HG03103 (cell line): ENCODE measurements around the gene TIMP2.
"Not testable (repeated sequence)": the region's sequence is repeated elsewhere in the genome, so short reads cannot be mapped to it uniquely, and the experiment has no call there.

ENCODE experiments used
- ATAC-seq: cut with Tn5 transposase; IDR thresholded peaks from one replicate; pipeline ENCODE4 v1.9.1; 2021; ENCODE audit warnings: low read depth; ENCODE audit not compliant: unreplicated experiment

TIMP2 gene

DNA sequence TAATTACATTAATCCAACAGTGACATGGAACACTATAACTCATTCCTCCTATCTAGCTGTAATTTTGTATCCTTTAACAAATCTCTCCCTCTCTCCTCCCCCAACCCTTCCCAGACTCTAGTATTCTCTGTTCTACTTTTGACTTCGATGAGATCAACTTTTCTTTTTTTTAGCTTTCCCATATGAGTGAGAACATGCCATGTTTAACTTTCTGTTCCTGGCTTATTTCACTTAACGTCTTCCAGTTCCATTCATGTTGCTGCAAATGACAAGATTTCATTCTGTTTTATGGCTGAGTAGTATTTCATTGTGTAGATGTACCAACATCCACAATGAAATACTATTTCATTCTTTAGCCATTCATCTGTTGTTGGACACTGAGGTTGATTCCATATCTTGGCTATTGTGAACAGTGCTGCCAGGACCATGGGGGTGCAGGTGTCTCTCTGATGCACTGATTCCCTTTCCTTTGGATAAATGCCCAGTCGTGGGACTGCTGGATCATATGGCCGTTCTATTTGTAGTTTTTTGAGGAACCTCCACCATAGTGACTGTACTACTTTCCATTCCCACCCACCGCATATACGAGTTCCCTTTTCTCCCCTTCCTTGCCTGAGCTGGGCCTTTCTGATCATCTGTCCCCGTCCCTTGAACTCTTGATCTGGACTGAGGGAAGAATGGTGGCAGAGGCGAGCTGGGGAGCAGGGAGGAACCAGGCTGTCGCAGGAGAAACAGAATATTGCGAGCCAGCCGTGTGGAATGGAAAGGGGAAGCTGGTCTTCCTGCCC lies 14.5 kb downstream of the TIMP2 start:
- ATAC-seq, result no peak

DNA sequence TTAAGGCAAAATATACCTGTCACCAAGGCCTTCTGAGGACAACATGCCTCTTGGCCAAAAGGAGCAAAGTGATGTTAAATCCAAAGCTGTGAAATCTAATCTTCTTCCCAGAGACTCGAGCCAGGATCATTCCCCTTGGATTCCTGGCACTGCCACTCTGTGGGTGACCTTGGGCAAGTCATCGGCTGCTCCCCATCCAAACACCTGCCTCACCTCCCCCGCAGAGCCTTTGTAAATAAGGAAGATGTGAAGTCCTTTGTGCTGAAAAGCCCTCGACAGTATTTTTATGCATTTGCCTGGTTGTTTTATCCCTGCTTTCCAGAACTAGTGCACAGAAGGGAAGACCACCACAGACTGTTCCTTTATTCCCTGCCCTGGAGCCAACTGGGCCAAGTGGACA lies 16.8 kb downstream of the TIMP2 start:
- no peak for ATAC-seq

GRCh38 chr17:78905541-78905940 lies 19.6 kb downstream of the TIMP2 start:
- ATAC-seq, result no peak

- ATAC-seq, result no peak
Observed at GRCh38 chr17:78905116-78905515, 20.1 kb downstream of the TIMP2 start.

DNA sequence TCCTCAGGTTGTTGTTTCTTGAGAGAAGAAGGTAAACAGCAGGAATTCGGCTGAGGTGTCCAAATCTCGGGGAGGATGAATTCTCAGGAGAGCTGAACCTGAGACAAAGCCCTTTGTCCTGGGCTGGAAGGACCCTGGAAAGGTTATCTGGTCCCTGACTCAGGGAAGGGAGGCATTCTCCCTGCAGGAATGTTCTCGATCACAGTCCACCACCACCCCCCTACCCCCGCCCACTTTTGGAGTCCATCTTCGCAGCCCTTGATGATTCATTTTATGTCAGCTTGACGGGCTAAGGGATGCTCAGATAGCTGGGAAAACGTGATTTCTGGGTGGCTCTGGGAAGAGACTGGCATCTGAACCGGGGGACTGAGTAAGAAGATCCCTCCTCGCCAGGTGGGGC lies 20.8 kb downstream of the TIMP2 start:
- ATAC-seq, result no peak

GRCh38 chr17:78903101-78903779 lies 21.9 kb downstream of the TIMP2 start, which contains the start of gene CEP295NL:
TSS of gene CEP295NL (minus strand) at chr17:78903201. CDS start at chr17:78901828, 1,373 bp downstream.
- no peak for ATAC-seq

GRCh38 chr17:78902231-78902630 lies 23.0 kb downstream of the TIMP2 start:
- ATAC-seq, result not testable (repeated sequence)

DNA sequence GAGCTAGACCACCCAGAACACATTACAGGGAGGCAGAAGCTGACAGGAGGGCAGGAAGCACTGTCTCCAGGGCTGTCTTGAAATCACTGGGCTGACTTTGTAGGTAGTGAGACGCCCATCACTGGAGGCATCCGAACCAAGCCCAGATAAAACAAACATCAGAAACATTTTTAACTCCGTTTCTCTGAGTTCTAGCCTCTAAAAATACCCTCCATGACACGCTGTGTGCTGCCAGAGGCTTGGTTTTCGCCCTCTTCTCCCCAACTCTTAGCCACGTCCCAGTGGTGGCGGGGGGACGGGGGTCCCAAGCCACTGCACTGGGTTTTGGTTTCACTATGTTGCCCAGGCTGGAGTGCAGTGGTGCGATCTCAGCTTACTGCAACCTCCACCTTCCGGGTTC lies 23.4 kb downstream of the TIMP2 start:
- no peak for ATAC-seq

- ATAC-seq, result no peak
Observed at GRCh38 chr17:78900816-78901215, 24.4 kb downstream of the TIMP2 start.

DNA sequence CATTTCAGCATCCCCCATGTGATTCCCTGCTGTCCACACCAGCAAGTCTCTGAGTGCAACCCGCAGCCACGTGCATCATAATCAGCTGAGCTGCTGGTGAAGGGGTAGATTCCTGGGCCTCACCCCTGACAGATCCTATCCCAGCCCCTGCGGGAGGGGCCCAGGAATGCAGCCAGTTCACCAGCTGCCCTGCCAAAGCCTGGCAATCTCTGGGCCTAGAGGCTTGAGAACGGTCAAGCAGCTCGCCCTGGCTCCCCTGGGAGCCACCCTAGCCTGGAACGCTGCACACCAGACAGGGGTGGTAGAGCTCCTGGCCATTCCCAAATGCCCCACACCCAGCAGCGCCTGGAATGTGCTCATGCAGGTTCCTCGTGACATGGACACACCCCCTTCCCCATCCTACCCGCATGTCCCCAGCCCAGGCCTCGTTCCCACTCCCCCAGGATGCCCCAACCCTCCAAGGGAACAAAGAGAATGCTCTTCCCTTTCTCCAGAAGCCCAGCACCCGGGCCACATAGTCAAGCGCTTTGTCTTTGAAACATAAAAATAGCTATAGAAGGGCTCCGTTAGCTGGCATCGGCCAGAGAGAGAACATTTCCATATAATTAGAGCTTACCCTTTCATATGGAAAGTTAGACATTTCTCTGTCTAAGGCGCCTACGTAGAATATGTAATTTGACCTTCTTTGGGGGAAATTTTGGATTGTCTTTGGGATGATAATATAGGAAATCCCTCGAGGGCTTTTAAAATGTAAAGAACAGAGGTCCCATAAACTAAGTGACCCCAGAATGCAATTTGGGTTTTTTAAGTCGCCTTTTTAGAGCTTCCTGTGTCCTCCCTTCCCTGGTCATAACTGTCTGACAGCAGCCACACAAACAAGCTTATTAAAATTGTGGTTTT lies 25.6 kb downstream of the TIMP2 start:
- no peak for ATAC-seq

- no peak for ATAC-seq
Observed at GRCh38 chr17:78898947-78899346, 26.2 kb downstream of the TIMP2 start.

- no peak for ATAC-seq
Observed at GRCh38 chr17:78898075-78898836, 26.9 kb downstream of the TIMP2 start.

DNA sequence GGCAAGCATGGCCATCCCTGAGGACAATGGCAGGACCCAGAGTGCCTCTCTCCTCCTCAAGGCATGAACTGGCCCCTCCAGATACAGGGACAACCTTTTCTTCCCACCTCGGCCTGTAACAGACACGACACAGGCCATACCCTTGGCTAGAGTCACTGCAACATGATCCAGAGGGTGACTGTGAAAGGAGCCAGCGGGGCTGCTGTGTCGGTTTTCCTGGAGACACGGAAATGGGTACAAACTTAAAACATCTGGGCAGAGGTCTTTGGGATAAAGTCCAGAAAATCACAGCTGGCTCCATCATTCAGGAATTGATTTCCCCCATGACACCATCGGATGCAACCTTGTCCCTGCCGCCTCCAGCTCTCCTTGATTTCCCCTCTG lies 27.5 kb downstream of the TIMP2 start:
- no peak for ATAC-seq

GRCh38 chr17:78896834-78897663 lies 28.1 kb downstream of the TIMP2 start:
- no peak for ATAC-seq

DNA sequence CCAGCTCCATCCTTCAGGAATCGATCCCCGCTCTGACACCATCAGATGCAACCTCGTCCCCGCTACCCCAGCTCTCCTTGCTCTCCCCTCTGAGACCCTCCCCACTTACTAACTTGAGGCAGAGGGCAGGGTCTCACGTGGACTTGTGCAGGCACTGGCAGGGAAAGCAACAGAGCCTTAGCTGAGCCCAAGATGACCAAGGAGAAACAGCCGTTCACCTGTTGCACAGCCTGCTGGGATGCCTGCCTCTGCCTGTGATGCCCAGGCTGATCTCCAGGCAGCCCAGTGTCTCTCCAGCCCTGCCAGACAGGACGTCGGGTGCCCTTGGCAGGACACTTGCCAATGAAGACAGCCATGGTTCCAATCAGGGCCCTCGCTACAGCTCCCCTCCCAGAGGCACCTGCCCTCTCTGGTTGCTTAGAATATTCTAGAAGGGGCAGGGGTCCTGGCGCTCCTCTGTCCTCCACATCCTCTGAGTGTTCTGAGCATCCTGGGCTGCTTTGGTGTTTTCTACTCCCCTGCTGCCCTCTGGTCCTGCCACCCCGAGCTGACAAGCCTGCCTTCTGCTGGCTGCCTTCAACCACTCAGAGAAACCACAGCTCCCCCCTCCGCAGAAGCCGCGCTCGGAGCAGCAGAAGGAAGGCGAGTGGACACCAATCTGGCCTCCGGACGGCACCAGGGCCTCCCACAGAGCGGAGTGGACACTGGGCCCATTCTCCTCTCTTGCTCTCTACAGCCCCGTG lies 28.9 kb downstream of the TIMP2 start:
- ATAC-seq, result no peak

DNA sequence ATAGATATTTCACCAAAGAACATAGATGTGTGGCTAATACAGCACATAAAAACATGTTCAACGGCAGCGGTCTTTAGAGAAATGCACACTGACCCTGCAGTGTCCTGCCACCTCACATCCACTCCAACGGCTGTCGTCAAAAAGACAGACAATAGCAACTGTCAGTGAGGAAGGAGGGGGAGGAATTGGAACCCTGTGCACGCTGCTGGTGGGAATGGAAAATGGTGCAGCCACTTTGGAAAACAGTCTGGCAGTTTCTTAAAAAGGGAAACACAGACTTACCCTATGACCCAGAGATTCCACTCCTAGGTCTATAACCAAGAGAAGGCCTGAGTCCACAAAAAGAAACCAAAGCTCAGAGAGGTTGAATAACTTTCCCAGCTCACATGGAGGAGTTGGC lies 29.9 kb downstream of the TIMP2 start:
- no peak for ATAC-seq

DNA sequence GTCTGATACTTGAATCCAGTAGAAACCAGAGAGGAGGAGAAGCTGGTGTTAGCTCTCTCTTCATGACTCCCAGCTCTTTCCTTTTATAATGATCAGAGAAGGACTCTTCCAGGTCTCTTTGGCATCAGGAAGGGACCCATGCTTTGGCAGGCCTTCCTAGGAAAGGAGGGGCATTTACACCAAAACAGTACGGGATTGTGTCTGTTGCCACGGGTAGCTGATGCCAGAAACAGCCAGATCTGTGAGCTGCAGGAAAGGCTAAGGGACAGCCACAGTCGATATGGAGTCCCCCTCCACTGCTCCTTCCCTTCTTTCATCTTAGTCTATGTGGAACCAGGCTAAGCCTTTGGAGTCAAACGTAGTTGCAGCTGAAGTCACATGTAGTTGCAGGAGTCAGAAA lies 31.5 kb downstream of the TIMP2 start:
- ATAC-seq, result no peak

DNA sequence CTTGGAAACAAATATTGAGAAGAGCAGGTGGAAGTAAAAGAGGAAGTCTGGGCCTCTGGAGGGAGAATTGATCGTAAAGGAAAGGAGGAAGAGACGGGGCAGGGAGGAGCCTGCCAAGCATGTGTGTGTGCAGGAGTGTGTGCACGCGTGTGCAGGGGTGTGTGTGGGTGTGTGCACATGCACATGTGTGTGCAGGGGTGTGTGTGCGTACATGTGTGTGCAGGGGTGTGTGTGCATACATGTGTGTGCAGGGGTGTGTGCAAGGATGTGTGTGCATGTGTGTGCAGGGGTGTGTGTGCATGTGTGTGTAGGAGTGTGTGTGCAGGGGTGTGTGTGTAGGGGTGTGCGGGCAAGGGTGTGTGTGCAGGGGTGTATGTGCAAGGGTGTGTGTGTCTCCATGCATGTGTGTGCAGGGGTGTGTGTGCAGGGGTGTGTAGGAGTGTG lies 32.2 kb downstream of the TIMP2 start:
- no peak for ATAC-seq

DNA sequence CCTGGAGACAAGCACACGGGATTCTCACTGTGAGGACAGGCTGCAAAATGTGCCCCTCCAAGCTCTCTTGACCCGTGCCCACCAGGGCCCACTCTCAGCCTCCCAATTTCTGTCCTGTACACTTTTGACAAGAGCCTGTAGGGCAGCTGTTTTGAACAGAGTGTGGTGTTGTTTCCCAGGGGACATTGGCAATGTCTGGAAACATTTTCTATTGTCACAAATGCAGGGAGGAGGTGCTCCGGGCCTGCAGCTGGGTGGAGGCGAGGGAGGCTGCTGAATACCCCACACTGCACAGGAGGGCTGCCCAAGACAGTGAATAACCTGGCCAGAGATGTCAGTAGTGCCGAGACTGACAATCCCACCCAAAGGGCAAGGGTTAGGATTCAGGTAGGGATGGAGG lies 32.7 kb downstream of the TIMP2 start:
- no peak for ATAC-seq
